A549 treated with DMSO at 1 μM for 4 hours (cell line): Measurements from ENCODE around the gene TMEM176A. TPM values are rescaled to one million over a fixed set of nuclear protein-coding genes. Genes with fewer than 3 reads are reported as not detected.

ENCODE experiments used
- total RNA-seq: library from RNA; stranded (reverse); fragments of 200-300 nt; extraction: Qiagen RNA extraction; gene quantifications from 5 replicates; pipeline ENCODE4 v1.2.3, GENCODE V29; 2022; ENCODE audit warnings: low read depth

TMEM176A gene, protein sequence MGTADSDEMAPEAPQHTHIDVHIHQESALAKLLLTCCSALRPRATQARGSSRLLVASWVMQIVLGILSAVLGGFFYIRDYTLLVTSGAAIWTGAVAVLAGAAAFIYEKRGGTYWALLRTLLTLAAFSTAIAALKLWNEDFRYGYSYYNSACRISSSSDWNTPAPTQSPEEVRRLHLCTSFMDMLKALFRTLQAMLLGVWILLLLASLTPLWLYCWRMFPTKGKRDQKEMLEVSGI
- total RNA-seq = not detected in 5 replicates

GRCh38 chr7:150800581-150801241 is at the start of gene TMEM176A:
Gene TMEM176A (plus strand): TSS chr7:150800769. CDS start chr7:150801551, 782 bp downstream.

GRCh38 chr7:150799741-150800580 is 608 bp upstream of the TMEM176A start, which contains the start of gene TMEM176B:
Gene TMEM176B (minus strand): TSS chr7:150800364. CDS start chr7:150796569, 3,795 bp downstream.

DNA sequence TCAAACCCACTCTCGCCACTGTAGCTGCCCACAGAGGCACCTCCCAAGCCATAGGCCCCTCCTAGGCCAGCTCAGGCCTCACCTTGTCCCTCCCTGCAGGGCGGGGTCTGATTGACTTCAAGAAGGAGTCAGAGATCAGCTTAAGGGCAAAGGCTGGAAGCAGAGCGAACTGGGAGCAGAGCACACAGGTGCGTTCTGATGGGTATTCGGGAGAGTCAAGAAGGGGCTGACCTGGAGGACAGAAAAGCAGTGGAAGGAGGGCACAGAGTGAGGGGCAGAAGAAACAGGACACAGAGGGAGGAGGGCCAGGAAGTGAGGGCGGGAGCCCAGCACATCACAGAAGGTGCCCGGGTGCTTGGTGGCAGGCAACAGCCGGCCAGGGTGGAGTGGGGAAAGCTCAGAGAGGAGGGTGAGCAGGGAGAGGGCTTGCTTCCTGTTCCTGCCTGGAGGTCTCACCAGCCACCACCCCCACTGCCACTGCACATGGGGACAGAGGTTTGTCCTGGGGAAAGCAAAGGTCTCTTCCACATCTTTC is 51.9 kb downstream of the TMEM176A start, which contains the start of gene AOC1:
Gene AOC1 (plus strand): TSS at position 147 of the 535 bp plus-strand sequence. CDS start 3,954 bp downstream, outside the sequence.

Other genes starting within 250 kb of the TMEM176A start
- not detected in 5 replicates for gene GIMAP4, start 233.4 kb upstream of the TMEM176A start, total RNA-seq
- gene GIMAP6, start 168.4 kb upstream of the TMEM176A start, total RNA-seq = not detected in 5 replicates
- gene GIMAP2, start 115.1 kb upstream of the TMEM176A start, total RNA-seq = 0.06 TPM in 2 of 5 replicates, not detected in the others
- not detected in 5 replicates for gene GIMAP1, start 84.2 kb upstream of the TMEM176A start, total RNA-seq
- not detected in 5 replicates for gene GIMAP5, start 63.4 kb upstream of the TMEM176A start, total RNA-seq
- gene TMEM176B, start 405 bp upstream of the TMEM176A start, total RNA-seq = 0.09 to 0.16 TPM in 2 of 5 replicates, not detected in the others
- not detected in 5 replicates for gene AOC1, start 51.7 kb downstream of the TMEM176A start, total RNA-seq
- 0.35 to 0.51 TPM (median 0.44 TPM) in 5 replicates for gene KCNH2, start 177.6 kb downstream of the TMEM176A start, total RNA-seq
- gene NOS3, start 190.2 kb downstream of the TMEM176A start, total RNA-seq = 0.17 to 0.49 TPM (median 0.26 TPM) in 5 replicates
- 0.14 to 0.84 TPM (median 0.60 TPM) in 5 replicates for gene ATG9B, start 223.7 kb downstream of the TMEM176A start, total RNA-seq
- 37.6 to 53.7 TPM (median 49.4 TPM) in 5 replicates for gene ABCB8, start 227.7 kb downstream of the TMEM176A start, total RNA-seq
- 7.5 to 13.1 TPM (median 10.6 TPM) in 5 replicates for gene ASIC3, start 247.8 kb downstream of the TMEM176A start, total RNA-seq